Measurements from ENCODE around the gene CYP24A1.

CYP24A1 gene

DNA sequence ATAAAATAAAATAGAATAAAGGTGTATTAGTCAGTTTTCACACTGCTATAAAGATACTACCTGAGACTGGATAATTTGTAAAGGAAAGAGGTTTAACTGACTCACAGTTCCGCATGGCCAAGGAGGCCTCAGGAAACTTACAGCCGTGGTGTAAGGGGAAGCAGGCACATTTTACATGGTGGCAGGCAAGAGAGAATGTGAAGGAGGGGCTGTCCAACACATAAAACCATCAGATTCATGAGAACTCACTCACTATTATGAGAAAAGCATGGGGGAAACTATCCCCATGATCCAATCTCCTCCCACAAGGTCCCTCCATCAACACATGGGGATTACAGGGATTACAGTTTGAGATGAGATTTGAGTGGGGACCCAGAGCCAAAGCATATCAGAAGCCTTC is 62.3 kb downstream of the CYP24A1 start:
- DNase-seq (ENCODE audit: low read depth), result no peak

DNA sequence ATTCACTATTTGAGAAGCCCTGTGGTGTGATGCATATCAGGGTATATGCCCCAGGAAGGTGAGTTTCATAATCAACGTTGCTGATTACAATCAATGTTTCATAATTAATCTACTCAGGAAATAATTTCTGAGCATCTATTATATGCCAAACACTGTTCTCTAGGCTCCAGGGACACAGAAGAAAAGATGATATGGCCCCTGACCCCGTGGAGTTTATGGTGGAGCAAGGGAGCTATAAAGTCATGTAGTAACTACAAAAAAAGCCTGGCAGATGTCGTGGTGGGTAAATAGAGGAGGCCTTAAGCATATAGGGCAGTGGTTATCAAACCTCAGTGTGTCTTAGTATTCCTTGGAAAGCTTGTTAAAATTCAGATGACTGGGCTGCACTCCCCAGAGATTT is 63.3 kb downstream of the CYP24A1 start:
- DNase-seq (ENCODE audit: low read depth), result no peak

DNA sequence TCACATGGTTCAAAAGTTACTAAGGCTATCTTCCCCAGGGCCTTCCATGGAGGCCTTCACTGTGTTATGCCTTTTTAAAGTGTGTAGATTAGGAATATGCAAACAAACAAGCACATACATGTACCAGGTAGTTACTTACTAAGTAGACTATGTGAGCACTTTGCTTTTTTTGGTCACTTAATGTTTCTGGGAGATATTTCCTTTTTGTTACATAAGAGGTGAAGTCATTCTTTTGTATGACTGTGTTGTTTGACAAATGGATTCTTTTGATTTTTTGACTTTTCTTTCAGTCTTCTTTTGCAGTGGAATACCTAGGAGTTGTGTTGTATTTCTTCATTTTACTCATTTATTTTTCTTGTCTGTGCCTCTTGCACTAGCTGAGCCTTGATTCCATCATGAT is 63.7 kb downstream of the CYP24A1 start:
- DNase-seq (ENCODE audit: low read depth), result no peak

DNA sequence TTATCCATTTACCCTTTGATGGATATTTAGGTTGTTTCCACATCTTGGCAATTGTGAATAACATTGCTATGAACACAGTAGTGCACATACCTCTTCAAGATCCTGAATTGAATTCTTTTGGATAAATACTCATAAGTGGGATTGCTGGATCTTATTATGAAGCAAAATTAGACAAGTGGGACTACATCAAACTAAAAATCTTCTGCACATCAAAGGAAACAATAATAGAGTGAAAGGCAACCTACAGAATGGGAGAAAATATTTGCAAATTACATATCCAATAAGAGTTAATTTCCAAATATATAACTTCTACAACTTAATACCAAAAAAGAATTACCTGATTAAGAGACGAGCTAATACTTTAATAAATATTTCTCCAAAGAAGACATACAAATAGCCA is 65.0 kb downstream of the CYP24A1 start:
- DNase-seq (ENCODE audit: low read depth), result no peak

DNA sequence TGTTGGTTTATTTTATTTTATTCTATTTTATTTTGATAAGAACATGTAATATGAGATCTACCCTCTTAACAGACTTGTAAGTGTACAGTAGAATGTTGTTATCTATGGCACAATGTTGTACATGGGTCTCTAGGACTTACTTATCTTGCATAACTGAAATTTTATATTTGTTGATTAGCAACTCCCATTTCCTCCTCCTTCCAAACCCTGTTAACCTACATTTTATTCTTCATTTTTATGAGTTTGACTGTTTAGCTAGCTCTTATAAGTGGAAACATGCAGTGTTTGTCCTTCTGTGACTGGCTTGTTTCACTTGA is 65.5 kb downstream of the CYP24A1 start:
- no peak for DNase-seq (ENCODE audit: low read depth)

DNA sequence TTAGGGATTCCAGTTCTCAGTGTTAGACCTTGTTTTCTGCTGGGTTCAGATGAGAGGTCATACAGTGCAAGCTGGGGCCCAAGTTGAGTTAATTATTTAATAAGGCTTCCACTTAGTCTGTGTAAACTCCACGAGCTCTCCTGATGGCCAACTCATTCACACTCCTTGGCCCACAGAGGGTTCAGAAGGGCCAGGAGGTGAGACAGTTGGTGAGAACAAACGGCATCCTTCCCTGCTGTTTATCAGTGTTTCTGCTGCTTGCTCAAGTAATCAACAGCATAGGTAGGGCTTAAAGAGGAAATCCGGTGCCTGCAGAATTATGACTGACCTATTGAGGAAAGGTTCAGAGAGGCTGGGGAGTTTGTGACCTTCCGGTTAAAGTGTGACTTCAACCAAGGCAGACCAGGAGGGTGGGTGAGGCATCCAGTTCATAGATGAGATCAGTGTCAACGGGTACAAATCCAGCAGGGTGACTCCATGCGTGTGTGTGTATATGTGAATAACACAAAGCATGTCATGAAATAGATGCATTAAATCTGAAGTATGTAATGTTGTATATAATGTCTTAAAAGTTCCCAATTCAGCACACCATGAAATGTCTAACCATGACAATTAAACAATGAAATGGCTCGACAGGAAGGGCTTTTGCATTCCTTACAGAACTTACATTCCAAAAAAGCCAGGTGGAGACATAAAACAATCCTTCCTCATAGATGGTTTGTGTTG is 66.0 kb downstream of the CYP24A1 start:
- DNase-seq (ENCODE audit: low read depth), result no peak

DNA sequence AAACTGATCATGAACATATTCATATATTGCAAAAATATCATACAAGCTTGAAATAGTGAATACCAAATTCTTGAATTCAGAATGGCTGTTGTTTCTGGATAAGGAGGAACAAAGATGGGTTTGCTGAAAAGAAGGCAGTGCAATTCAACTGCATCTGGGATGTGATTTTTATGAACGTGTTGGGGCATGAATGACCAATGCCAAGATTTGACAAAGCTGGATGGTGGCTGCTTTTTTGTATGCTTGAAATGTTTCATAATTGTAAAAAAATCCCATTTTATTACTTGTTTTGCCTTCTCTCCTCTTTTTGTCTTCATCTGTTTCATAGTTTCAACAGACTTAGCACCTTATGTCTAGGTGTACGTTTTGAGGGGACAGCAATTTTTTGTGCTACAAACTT is 66.6 kb downstream of the CYP24A1 start:
- no peak for DNase-seq (ENCODE audit: low read depth)

DNA sequence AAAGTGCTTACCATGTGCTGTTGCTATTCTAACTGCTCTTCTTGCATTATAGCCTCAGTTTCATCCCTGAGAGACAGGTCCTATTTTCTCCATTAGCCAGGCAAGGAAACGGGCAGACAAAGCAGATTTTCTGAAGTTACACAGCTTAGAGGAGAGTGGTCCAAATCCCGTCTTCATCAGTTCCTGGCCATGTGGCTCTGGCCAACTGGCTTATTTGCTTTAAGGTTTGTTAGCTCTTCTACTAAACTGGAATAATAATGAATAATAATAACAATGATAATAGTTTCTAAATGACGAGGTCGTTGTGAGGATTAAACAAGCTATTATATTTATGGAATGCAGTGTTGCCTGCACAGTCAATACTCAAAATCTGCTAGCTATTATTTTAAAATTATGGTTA is 67.6 kb downstream of the CYP24A1 start:
- DNase-seq (ENCODE audit: low read depth), result no peak

DNA sequence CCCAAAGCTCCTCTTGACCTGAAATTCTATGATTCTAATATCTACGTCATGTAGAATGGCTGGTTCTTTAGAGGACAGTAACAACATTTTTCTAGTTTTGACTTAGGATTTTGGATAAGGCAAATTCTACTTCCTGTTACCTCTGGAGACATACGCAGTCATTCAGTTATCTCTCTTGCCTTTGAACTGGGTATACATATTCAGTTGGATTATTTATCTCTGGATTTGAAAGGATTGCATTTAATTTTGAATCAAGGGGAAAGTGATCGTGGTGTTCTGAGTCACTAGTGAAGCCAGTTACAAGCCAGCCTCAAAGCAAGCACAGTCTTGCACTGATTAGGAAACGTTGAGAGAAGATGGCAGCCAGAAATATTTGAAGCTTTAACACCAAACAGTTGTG is 68.1 kb downstream of the CYP24A1 start:
- DNase-seq (ENCODE audit: low read depth), result no peak

DNA sequence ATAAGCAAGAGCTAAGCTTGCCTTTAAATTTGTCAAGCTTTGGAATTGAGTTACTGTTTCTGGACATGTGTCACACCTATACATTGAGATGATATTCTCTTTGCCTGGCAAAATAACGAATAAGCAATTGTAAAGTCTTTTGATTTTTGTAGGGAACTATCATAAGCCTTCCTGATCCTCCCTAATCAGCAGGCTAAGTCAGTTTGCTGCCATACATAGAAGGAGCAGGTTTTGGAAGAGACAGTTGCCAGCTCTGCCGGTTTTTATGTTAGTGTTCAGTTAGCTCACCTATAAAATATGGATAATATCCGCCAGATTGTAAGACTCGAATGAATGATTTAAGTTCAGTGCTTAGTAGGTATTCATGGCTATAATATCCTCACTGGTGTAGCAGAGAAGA is 69.0 kb downstream of the CYP24A1 start:
- no peak for DNase-seq (ENCODE audit: low read depth)

DNA sequence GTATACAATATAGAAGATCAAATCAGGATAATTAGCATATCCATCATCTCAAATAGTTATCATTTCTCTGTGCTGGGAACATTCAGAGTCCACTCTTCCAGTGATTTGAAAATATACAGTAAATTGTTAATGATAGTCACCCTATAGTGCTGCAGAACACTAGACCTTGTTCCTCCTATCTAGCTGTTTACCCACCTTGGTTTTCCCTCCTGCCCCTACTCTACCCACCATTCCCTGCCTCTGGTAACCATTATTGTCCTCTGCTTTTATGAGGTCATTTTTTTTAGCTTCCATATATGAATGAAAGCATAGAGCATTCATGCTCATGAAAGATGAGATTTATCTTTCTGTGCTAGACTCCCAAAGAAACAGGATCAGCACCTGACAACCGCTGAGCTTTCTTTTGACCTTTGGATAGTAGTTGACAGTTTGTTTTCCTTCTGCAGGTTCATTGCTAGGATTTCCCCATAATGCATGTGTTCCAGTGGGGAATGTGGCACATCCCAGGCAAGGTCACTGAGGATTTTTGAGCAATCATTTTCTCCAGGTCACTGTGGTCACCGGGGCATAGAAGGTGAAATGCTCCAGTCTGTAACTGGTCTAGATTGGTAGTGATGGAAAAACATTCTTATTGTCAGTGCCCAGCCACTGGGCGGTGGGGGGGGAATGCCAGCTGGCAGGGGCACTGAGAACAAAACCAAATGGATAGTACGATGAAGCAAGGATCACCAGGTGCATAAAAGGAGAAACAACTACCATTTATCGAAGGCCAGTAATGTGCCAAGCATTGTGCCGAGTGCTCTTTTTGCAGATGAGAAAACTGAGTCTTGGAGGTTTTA is 69.8 kb downstream of the CYP24A1 start:
- DNase-seq (ENCODE audit: low read depth), result no peak
